WERI-Rb-1 (cell line): ENCODE measurements around the gene CD80.

Experiments
- DNase-seq: peaks from one replicate; pipeline ENCODE4 v3.0.0-alpha.2; 2020
- H3K27ac ChIP-seq: fragments of 250-450 bp; sonication (Bioruptor Pico); 2 replicates; pipeline ENCODE4 v1.5.1; 2020; ENCODE audit warnings: mild to moderate bottlenecking, moderate library complexity
- H3K27me3 ChIP-seq: fragments of 250-450 bp; sonication (Bioruptor Pico); 2 replicates; pipeline ENCODE4 v1.5.1; 2021; ENCODE audit warnings: mild to moderate bottlenecking, low read depth, moderate library complexity; ENCODE audit not compliant: insufficient read depth, severe bottlenecking
- H3K36me3 ChIP-seq: fragments of 250-450 bp; sonication (Bioruptor Pico); 2 replicates; pipeline ENCODE4 v1.5.1; 2020; ENCODE audit warnings: mild to moderate bottlenecking, moderate library complexity
- H3K4me3 ChIP-seq: 2 replicates; pipeline ENCODE4 v1.5.1; 2011; ENCODE audit warnings: low read depth, mild to moderate bottlenecking, control low read depth, low read length
- H3K9me3 ChIP-seq: fragments of 250-450 bp; sonication (Bioruptor Pico); 2 replicates; pipeline ENCODE4 v1.5.1; 2021; ENCODE audit warnings: mild to moderate bottlenecking, moderate library complexity; ENCODE audit not compliant: severe bottlenecking
- TF ChIP-seq, protein P1 (sequence below): IDR thresholded peaks from 2 replicates; pipeline ENCODE4 v1.5.1; 2011; ENCODE audit warnings: low read depth, mild to moderate bottlenecking, control low read depth, inconsistent platforms, low read length

Gene CD80

GRCh38 chr3:119562307-119562961, 3.0 kb upstream of the CD80 start:
- Histone ChIP-seq H3K27ac (no peak overlapping the region), H3K4me3 (no peak overlapping the region), H3K9me3 (no peaks in the 10 kb centered on the region), H3K27me3 (peaks cover 10% of the 10 kb centered on the region), H3K36me3 (no peaks in the 10 kb centered on the region)
- no peak for DNase-seq
- TF ChIP-seq, protein P1, sequence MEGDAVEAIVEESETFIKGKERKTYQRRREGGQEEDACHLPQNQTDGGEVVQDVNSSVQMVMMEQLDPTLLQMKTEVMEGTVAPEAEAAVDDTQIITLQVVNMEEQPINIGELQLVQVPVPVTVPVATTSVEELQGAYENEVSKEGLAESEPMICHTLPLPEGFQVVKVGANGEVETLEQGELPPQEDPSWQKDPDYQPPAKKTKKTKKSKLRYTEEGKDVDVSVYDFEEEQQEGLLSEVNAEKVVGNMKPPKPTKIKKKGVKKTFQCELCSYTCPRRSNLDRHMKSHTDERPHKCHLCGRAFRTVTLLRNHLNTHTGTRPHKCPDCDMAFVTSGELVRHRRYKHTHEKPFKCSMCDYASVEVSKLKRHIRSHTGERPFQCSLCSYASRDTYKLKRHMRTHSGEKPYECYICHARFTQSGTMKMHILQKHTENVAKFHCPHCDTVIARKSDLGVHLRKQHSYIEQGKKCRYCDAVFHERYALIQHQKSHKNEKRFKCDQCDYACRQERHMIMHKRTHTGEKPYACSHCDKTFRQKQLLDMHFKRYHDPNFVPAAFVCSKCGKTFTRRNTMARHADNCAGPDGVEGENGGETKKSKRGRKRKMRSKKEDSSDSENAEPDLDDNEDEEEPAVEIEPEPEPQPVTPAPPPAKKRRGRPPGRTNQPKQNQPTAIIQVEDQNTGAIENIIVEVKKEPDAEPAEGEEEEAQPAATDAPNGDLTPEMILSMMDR: no peak

GRCh38 chr3:119560160-119560559, 746 bp upstream of the CD80 start:
- no peak for DNase-seq
- Histone ChIP-seq H3K27me3 (peaks cover 21% of the 10 kb centered on the region), H3K9me3 (no peaks in the 10 kb centered on the region), H3K36me3 (no peaks in the 10 kb centered on the region), H3K4me3 (no peak overlapping the region), H3K27ac (no peak overlapping the region)
- TF ChIP-seq, protein P1: no peak

DNA sequence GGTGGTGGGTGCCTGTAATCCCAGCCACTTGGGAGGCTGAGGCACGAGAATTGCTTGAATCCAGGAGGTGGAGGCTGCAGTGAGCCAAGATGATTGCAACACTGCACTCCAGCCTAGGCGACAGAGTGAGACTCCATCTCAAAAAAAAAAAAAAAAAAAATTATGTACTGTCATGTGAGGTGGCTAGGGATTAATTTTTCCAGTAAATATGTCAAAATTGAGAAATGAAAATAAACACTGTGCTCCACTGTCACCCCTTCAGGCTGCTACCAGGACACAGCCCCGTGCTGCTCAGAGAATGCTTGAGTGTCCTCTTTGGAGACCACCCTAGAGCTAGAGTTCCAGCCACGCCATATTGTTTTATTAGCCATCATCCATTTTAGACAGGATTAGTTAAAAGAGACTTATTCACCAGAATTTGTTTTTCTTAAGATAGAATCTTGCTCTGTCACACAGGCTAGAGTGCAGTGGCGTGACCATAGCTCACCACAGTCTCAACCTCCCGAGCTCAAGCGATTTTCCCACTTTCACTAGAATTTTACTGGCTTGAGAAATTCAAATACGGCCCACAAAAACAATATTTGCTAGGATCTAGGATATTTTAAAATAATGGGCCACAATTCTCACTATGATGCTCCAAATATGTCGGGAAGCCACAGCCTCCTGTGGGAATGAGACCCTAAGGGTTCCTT, 642 bp downstream of the CD80 start:
- Histone ChIP-seq H3K27me3 (peaks cover 21% of the 10 kb centered on the region), H3K9me3 (no peaks in the 10 kb centered on the region), H3K36me3 (no peaks in the 10 kb centered on the region), H3K4me3 (no peak overlapping the region), H3K27ac (no peak overlapping the region)
- no peak for DNase-seq
- TF ChIP-seq, protein P1: no peak

DNA sequence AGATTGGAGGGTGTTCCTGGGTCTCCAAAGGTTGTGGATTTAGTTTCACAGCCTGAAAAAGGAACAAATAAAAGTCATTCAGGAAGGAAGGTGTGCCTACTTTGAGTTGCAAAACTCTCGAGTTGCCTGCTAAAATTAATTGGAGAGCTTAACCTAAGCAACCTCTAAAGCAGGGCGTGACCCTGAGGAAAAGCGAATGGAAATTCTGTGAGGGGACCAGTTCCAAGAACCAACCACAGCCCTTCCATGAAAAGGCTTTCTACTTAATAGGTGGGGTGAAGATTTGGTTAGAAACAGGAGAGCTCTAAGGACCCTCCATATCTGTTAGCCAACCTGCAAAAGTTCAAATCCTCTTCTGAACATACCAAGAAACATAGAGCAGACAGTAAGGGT, 1.5 kb downstream of the CD80 start:
- no peaks in the 10 kb centered on the region for H3K36me3 ChIP-seq
- no peak for DNase-seq
- TF ChIP-seq, protein P1: no peak
- no peak overlapping the region for H3K27ac ChIP-seq
- peaks cover 21% of the 10 kb centered on the region for H3K27me3 ChIP-seq
- H3K9me3 ChIP-seq: no peaks in the 10 kb centered on the region
- H3K4me3 ChIP-seq: no peak overlapping the region

DNA sequence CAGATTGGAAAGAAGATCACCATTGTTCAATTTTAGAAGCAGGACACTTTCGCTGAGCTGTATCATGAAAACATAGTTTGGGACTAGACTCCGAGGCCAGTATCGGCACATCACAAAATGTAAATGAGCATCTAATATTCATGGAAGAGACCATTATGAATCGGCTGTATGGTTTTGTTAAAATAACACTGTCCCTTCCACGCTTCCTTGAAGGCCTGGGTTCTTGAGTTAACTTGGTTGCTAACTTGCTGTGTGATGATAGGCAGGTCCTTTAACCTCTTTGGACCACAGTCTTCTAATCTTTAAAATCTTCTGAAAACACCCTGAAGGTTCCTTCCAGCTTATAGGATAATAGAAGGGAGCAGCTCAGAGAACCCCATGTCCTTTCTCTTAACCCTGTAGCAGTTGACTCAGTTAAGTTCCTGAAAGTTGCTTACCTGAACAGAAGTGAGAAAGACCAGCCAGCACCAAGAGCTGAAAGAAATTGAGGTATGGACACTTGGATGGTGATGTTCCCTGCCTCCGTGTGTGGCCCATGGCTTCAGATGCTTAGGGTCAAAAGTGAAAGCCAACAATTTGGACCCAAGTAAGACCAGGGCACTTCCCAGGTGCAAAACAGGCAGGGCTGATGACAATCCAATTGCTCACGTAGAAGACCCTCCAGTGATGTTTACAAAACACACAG, 2.1 kb downstream of the CD80 start:
- Histone ChIP-seq H3K27me3 (peaks cover 21% of the 10 kb centered on the region), H3K36me3 (no peaks in the 10 kb centered on the region), H3K9me3 (no peaks in the 10 kb centered on the region), H3K27ac (no peak overlapping the region), H3K4me3 (no peak overlapping the region)
- TF ChIP-seq, protein P1: no peak
- DNase-seq: no peak
